Measurements from ENCODE around the gene CCDC73.
"Not testable (repeated sequence)": the region's sequence is repeated elsewhere in the genome, so short reads cannot be mapped to it uniquely, and the experiment has no call there.

CCDC73 gene

DNA sequence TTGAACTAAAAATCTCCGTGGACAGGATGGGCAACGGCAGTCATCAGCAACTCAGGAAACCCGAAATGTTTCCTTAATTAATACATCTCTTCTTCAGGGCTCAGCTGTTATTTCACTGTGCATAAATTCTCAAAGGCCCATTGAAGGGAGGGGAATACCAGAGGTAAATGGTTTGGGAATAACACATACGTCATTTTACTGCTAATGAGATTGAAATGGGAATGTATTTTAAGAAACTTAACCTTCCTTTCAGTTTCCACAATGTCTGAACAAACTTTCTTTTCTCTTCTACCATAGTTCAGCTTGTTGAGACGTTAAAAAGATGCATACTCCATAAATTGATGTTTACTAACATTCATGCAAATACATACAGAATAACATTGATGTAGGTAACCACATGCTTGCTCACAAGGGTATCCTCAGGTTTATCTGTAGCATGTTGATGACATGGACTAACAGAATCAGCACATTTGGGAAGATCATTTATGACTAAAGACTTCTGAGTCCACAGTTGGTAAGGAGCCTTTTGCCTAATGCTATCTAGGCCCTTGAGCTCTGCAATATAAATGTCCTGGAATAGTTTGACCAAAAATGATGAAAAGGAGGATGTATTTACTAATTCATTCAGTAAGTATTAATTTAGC, 27.6 kb upstream of the CCDC73 start:
- H3K36me3 Mint-ChIP-seq (ENCODE audit: low read depth): no peaks in the 10 kb centered on the region
- H3K4me1 Mint-ChIP-seq (ENCODE audit: low read depth): peaks cover 29% of the 10 kb centered on the region
- H3K4me3 Mint-ChIP-seq: peak overlapping the region; percentile 33
- no peaks in the 10 kb centered on the region for H3K27me3 Mint-ChIP-seq
- peak overlapping the region; percentile 12 for H3K27ac Mint-ChIP-seq
- no peaks in the 10 kb centered on the region for H3K9me3 Mint-ChIP-seq

DNA sequence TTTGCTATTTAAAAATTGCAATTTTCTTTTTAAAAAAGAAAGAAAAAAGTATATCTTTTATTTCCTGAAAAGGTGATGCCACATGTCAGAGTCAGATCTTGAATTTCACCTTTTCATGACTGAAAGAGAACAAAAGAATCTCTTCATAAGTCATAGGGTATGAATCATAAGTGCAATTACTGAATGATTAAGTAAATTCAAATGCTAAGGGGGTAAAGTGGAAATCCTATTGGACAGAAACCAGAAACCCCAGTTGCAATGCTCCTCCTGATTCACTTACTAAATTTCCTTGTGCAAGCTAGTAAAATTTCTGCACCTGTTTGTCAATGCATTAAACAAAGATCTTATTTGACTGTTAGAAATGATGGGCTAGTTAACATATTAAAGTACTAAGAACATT, 27.1 kb upstream of the CCDC73 start:
- Mint-ChIP-seq H3K4me3 (peak overlapping the region; percentile 33), H3K27me3 (no peaks in the 10 kb centered on the region), H3K4me1 (ENCODE audit: low read depth) (peaks cover 29% of the 10 kb centered on the region), H3K27ac (peak overlapping the region; percentile 12), H3K9me3 (no peaks in the 10 kb centered on the region), H3K36me3 (ENCODE audit: low read depth) (no peaks in the 10 kb centered on the region)

DNA sequence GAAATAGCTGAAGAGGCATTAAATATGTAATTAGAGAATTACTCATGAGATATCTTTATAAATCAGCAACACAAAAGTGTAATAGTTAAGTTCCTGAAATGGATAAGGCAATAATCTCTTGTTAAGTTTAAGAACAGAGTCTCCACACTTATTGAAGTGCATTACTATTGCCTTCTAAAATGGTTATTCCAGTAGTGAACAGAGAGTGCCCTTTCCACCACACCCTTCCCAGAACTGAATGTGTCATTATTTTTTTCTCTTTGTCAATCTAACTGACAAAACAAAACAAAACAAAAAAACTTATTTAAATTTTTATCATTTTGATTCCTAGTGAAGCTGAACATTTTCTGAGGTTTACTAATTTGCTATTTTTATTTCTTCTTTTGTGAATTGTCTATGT, 26.0 kb upstream of the CCDC73 start:
- Mint-ChIP-seq H3K9me3 (no peaks in the 10 kb centered on the region), H3K27ac (peak overlapping the region; percentile 16), H3K4me3 (no peak overlapping the region), H3K27me3 (peaks cover 5% of the 10 kb centered on the region), H3K36me3 (ENCODE audit: low read depth) (no peaks in the 10 kb centered on the region), H3K4me1 (ENCODE audit: low read depth) (peaks cover 29% of the 10 kb centered on the region)

DNA sequence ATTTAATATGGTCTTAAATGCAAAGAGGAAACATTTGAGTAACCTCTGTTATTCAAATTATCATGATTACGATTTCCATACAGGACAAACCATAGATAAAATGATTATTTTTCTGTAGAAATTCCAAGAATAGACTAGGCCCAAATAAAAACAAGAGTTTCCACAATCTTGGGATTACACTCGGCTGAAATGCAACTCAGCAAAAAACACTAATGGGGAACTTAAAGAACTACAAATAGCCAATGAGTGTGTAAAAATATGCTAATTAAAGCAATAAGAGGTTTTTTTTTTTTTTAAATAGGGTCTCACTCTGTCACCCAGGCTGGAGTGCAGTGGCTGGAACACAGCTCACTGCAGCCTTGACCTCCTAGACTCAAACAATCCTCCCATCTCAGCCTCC, 24.7 kb upstream of the CCDC73 start:
- no peak overlapping the region for H3K27ac Mint-ChIP-seq
- H3K9me3 Mint-ChIP-seq: no peaks in the 10 kb centered on the region
- H3K4me3 Mint-ChIP-seq: no peak overlapping the region
- no peaks in the 10 kb centered on the region for H3K36me3 Mint-ChIP-seq (ENCODE audit: low read depth)
- peaks cover 29% of the 10 kb centered on the region for H3K4me1 Mint-ChIP-seq (ENCODE audit: low read depth)
- peaks cover 5% of the 10 kb centered on the region for H3K27me3 Mint-ChIP-seq

DNA sequence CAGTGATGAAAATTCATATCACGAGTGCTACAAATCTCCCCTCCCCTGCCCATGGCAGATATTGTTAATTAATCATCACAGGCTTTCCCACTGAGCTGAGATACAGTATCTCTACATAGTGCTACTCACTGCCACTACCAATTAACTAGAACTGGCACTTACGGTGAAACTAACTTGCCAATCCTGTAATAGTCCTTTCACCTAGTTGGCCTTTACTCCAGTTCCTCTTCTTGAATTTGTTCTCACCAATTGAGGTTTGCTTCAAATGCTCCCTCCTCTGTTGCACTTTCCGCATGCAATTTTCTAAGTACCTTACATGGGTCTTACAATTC, 23.4 kb upstream of the CCDC73 start:
- Mint-ChIP-seq H3K27me3 (peaks cover 5% of the 10 kb centered on the region), H3K4me3 (no peak overlapping the region), H3K9me3 (no peaks in the 10 kb centered on the region), H3K4me1 (ENCODE audit: low read depth) (peaks cover 29% of the 10 kb centered on the region), H3K36me3 (ENCODE audit: low read depth) (no peaks in the 10 kb centered on the region), H3K27ac (no peak overlapping the region)

DNA sequence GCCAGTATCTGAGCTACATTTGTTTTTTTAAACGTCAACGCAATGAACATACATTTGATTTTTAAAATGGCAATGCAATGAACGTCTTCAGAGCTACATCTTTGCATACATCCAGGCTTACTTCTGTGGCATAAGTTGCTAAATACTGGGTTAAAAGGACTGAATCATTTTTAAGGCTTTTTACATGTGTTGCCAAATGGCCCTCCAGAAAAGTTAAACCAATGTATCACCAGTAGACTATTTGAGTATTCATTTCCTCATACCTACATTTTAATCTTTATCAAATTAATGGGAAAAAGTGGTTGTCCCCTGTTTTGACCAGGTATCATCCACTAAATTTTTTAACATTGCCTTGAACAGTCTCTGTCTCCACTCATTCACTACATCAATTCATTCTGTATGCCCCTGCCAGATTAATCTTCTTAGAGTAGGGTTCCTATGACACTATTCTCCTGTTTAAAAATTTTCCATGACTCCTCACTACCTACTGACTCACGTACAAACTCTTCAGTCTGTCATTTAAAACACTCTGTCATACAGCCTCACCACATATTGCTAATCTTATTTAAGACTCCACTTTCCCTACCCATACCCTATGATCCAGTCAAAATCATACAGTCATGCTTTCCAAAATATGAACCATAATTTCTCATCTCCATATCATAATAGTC, 22.9 kb upstream of the CCDC73 start:
- H3K27ac Mint-ChIP-seq: no peak overlapping the region
- H3K4me1 Mint-ChIP-seq (ENCODE audit: low read depth): peaks cover 26% of the 10 kb centered on the region
- H3K9me3 Mint-ChIP-seq: no peaks in the 10 kb centered on the region

DNA sequence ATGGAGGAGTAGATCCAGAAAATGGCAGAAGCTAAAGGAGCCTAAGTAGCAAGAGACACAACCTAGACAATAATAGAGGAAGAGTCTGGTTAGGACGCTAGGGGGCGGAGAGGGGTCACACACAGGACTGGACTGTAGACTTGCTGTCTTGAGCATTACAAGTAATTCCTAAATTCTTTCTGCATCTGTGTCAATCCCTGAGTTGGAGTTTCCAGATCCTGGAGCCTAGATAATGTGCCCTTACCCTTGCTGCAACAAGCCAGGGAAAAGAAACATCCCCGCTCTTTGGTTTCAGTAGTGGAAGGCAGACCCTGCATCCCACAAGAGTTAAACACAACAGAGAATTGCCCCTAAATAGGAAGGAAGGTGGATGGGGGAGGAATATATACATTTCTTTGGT, 14.9 kb upstream of the CCDC73 start:
- H3K4me3 Mint-ChIP-seq: no peak overlapping the region
- H3K4me1 Mint-ChIP-seq (ENCODE audit: low read depth): no peaks in the 10 kb centered on the region
- no peaks in the 10 kb centered on the region for H3K36me3 Mint-ChIP-seq (ENCODE audit: low read depth)
- H3K27me3 Mint-ChIP-seq: no peaks in the 10 kb centered on the region
- no peak overlapping the region for H3K27ac Mint-ChIP-seq
- no peaks in the 10 kb centered on the region for H3K9me3 Mint-ChIP-seq

More for the DNA sequence above, 22.9 kb upstream of the CCDC73 start:
- peaks cover 5% of the 10 kb centered on the region for H3K27me3 Mint-ChIP-seq
- H3K4me3 Mint-ChIP-seq: no peak overlapping the region
- H3K36me3 Mint-ChIP-seq (ENCODE audit: low read depth): no peaks in the 10 kb centered on the region

DNA sequence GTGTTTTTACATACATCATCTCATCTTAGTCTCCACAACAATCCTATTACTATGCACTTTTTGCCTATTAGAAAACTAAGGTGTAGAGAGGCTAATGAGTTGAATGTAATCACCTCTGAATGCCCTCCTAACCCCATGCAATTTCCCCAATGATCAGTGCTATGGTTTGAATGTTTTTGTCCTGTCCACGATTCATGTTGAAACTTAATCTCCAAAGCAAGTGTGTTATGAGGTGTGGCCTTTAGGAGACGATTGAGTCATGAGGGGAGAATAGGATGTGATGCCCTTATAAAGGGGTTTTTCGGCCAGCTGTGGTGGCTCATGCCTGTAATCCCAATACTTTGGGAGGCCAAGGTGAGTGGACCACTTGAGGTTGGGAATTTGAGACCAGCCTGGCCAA, 2.0 kb upstream of the CCDC73 start:
- Mint-ChIP-seq H3K36me3 (ENCODE audit: low read depth) (no peaks in the 10 kb centered on the region), H3K9me3 (no peaks in the 10 kb centered on the region), H3K4me1 (ENCODE audit: low read depth) (peaks cover 11% of the 10 kb centered on the region), H3K4me3 (no peak overlapping the region), H3K27ac (no peak overlapping the region), H3K27me3 (peaks cover 11% of the 10 kb centered on the region)

DNA sequence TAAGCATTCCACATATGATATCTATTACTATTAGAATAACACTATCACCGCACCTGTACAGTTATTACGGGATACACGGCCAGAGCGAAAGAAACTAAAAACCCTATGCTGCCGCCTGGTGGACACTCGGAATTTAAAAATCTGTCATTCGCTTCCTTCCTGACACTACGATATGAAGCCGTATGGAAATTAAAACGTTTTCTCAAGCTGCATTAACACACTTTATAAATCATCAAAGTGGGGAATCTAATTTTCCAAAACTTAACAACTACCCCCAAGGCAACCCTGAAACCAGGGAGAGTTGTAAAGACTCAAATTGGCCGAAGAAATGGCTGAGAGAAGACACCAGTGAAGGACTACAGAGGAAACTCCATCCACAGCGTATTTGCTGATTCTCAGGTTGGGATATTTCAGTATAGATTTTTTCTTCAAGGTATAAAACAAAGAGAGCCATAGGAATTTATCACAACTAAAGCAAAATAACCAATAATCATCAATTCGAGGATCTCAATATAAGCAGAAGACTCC, 1.4 kb downstream of the CCDC73 start:
- Mint-ChIP-seq H3K27ac (no peak overlapping the region), H3K4me1 (ENCODE audit: low read depth) (peaks cover 11% of the 10 kb centered on the region), H3K9me3 (no peaks in the 10 kb centered on the region), H3K27me3 (peaks cover 20% of the 10 kb centered on the region), H3K36me3 (ENCODE audit: low read depth) (no peaks in the 10 kb centered on the region), H3K4me3 (no peak overlapping the region)

DNA sequence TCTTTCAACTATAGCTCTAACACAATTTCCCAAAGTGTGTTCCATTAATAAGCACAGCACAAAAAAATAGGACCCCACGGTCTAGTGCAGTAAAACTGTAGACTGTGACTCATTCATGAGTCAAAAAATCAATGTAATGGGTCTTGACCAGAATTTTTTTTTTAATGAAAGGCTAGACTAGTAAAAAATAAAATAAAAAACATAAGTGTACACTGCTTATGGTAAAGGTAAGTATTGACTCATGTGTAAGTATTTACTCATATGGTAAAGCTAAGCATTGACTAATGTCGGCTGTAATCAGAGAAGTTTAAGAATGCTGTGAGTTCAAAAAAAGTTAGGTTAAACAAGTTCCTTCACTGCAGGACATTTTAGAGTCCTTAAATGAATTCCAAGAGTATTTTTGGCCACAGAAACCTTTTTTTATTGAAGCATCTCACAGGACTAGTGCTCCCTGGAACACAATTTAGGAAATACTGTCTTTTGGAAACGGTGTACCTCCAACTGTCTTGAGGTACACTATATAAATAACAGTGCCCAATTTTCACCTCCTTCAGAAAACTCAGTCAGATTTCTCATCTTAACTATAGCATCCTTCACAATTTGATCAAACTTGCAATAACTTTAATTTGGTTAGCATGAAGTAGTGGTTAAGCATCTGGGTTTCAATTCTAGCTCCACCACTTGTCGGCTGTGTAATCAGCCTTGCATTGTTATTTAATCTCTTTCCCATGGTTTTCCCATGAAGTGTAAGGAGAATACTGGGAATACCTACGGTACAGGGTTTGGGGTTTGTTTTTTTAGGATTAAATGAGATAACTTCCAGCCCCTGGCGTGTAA, 2.1 kb downstream of the CCDC73 start:
- Mint-ChIP-seq H3K4me3 (no peak overlapping the region), H3K9me3 (no peaks in the 10 kb centered on the region), H3K27me3 (peaks cover 20% of the 10 kb centered on the region), H3K36me3 (ENCODE audit: low read depth) (no peaks in the 10 kb centered on the region), H3K27ac (no peak overlapping the region), H3K4me1 (ENCODE audit: low read depth) (peaks cover 11% of the 10 kb centered on the region)

DNA sequence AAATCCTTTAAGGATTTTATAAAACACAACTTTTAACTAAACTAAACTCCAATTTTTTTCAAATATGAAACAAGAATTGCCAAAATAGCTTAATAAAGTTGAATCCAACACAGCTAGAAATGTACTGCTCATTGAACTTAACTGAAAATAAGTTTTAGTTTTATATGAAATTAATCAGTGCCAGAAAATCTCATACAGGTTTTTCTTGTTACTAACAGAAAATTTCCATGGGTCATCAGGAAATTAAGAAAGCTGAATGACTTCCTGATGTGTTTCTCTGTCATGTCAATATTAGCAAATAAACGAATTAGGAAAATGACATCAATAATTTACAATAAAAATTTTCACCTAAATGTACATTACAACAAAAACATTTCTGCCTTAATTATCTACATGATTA, 3.5 kb downstream of the CCDC73 start:
- H3K4me3 Mint-ChIP-seq: no peak overlapping the region
- no peaks in the 10 kb centered on the region for H3K36me3 Mint-ChIP-seq (ENCODE audit: low read depth)
- peaks cover 11% of the 10 kb centered on the region for H3K4me1 Mint-ChIP-seq (ENCODE audit: low read depth)
- H3K27me3 Mint-ChIP-seq: peaks cover 20% of the 10 kb centered on the region
- H3K9me3 Mint-ChIP-seq: no peaks in the 10 kb centered on the region
- no peak overlapping the region for H3K27ac Mint-ChIP-seq

DNA sequence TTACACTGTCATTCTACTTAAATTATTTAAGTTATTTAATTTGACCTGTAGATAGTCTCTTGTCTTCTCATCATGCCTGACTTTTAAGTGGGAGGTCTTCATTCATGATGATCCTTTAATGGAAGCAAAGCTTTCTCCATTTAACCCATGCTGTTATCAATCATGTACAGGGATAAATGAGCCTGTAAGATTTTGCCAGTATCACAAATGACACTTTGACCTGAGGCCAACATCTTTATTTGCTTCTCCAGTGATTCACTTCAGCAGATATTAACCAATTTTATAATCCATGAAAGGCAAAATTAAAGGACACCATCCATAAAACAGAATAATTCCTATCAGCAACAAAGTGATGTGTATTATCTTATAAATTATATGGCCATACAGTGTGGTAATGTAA, 7.7 kb downstream of the CCDC73 start:
- no peaks in the 10 kb centered on the region for H3K4me1 Mint-ChIP-seq (ENCODE audit: low read depth)
- peaks cover 13% of the 10 kb centered on the region for H3K27me3 Mint-ChIP-seq
- no peak overlapping the region for H3K27ac Mint-ChIP-seq
- no peaks in the 10 kb centered on the region for H3K9me3 Mint-ChIP-seq
- H3K4me3 Mint-ChIP-seq: no peak overlapping the region
- H3K36me3 Mint-ChIP-seq (ENCODE audit: low read depth): no peaks in the 10 kb centered on the region

DNA sequence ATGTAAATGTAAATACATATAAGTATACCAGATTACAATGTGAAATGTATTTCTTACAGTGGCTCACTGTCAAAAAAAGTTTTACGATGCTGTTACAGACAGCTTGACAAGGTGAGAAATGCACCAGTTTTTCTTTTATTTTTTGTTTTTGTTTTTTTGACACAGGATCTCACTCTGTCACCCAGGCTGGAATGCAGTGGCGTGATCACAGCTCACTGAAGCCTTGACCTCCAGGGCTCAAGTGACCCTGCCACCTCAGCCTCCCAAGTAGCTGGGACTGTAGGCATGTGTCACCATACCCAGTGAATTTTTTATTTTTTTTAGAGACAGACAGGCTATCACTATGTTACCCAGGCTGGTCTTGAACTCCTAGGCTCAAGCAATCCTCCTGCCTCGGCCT, 9.2 kb downstream of the CCDC73 start:
- Mint-ChIP-seq H3K4me3 (no peak overlapping the region), H3K9me3 (no peaks in the 10 kb centered on the region), H3K27ac (no peak overlapping the region)

DNA sequence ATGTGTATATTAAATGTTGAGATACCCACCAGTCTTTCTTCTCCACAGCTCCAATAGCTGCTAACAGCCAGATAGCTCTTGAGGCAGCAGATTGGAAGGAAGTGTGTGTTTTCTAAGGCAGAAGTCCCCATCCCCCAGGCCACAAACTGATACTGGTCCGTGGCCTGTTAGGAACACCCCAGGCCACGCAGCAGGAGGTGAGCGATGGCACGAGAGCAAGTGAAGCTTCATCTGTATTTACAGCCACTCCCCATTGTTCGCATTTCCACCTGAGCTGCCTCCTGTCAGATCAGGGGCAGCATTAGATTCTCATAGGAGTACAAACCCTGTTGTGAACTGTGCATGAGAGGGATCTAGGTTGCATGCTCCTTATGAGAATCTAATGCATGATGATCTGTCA, 12.7 kb downstream of the CCDC73 start:
- no peaks in the 10 kb centered on the region for H3K36me3 Mint-ChIP-seq (ENCODE audit: low read depth)
- no peak overlapping the region for H3K4me3 Mint-ChIP-seq
- H3K9me3 Mint-ChIP-seq: no peaks in the 10 kb centered on the region
- no peak overlapping the region for H3K27ac Mint-ChIP-seq
- peaks cover 5% of the 10 kb centered on the region for H3K4me1 Mint-ChIP-seq (ENCODE audit: low read depth)
- no peaks in the 10 kb centered on the region for H3K27me3 Mint-ChIP-seq

More for the DNA sequence above, 9.2 kb downstream of the CCDC73 start:
- Mint-ChIP-seq H3K27me3 (peaks cover 7% of the 10 kb centered on the region), H3K36me3 (ENCODE audit: low read depth) (no peaks in the 10 kb centered on the region), H3K4me1 (ENCODE audit: low read depth) (no peaks in the 10 kb centered on the region)

DNA sequence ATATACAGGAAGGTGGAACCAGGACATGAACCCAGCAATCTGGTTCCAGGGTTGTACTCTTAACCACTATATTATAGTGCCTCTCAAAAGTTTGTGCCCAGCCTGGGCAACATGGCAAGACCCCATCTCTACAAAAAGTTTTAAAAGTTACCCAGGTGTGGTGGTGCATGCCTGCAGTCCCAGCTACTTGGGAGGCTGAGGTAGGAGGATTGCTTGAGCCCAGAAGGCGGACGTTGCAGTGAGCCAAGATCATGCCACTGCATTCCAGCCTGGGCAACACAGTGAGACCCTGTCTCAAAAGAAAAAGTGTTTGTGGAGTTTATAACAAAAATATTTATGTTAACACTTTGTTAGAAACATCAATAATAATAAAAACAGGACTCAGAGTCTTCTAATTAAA, 13.6 kb downstream of the CCDC73 start:
- H3K4me3 Mint-ChIP-seq; H3K9me3 Mint-ChIP-seq; H3K27me3 Mint-ChIP-seq; H3K27ac Mint-ChIP-seq; H3K36me3 Mint-ChIP-seq (ENCODE audit: low read depth): not testable (repeated sequence)
- peaks cover 12% of the 10 kb centered on the region for H3K4me1 Mint-ChIP-seq (ENCODE audit: low read depth)
